T-helper 2 cell treated with Interferon-gamma antibody and Interleukin-4, amounts not matched to agents 5 μg/mL and 100 μg/mL, for 36 hours (primary cell): ENCODE results near the gene ASTN2.

Experiments
- DNase-seq: peaks from one replicate; pipeline ENCODE4 v3.0.0; 2021; ENCODE audit warnings: low spot score
- H3K27ac Mint-ChIP-seq: one replicate; pipeline ENCODE4 v1.8.0; 2021; ENCODE audit warnings: mild to moderate bottlenecking, mixed read lengths
- H3K27me3 Mint-ChIP-seq: one replicate; pipeline ENCODE4 v1.8.0; 2021; ENCODE audit warnings: low read depth, mixed read lengths
- H3K36me3 Mint-ChIP-seq: one replicate; pipeline ENCODE4 v1.8.0; 2021; ENCODE audit warnings: low read depth, mixed read lengths
- H3K4me1 Mint-ChIP-seq: one replicate; pipeline ENCODE4 v1.8.0; 2021; ENCODE audit warnings: low read depth, mixed read lengths
- H3K4me3 Mint-ChIP-seq: one replicate; pipeline ENCODE4 v1.8.0; 2022; ENCODE audit warnings: mild to moderate bottlenecking, moderate library complexity, mixed read lengths
- H3K9me3 Mint-ChIP-seq: one replicate; pipeline ENCODE4 v1.8.0; 2021; ENCODE audit warnings: mixed read lengths

Gene ASTN2

DNA sequence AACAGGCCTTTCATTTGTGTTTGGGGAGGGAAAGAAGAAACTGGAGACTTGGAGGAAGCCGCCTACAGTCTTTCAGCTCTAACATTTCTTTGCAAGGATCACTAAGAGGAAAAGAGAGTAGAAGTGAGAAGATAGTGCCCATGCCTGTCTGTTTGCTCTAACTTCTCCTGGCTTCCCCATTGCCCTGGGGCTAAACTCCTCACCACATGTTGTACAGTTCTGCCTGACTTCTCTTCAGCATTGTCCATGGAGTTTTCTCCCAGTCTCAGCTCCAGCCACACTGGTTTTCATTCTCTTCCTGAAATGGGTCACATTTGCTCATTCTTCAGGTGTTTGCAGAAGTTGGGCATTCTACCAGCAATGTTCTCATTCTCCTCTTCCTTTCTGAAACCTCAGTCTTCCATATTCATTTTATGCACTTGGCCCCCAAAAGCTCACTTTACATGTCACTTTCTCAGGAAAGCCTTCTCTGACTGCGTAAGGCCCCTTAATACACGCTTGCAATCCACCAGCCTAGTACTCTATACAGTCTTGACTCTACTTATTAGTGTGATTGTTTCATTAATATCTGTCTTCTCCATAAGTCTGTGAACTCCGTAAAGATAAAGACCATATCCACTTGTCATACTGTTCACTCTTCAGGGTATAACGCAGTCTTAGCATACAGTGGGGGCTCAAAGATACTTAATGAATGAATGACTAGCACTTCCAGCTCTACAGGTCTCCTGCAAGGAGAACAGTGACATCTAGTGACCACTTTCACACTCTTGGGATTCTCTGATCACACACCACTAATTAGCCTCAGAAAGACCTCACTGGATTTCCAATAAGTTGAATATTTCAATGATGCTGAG, 768.0 kb downstream of the ASTN2 start:
- no peak overlapping the region for H3K4me3 Mint-ChIP-seq
- DNase-seq, result no peak

DNA sequence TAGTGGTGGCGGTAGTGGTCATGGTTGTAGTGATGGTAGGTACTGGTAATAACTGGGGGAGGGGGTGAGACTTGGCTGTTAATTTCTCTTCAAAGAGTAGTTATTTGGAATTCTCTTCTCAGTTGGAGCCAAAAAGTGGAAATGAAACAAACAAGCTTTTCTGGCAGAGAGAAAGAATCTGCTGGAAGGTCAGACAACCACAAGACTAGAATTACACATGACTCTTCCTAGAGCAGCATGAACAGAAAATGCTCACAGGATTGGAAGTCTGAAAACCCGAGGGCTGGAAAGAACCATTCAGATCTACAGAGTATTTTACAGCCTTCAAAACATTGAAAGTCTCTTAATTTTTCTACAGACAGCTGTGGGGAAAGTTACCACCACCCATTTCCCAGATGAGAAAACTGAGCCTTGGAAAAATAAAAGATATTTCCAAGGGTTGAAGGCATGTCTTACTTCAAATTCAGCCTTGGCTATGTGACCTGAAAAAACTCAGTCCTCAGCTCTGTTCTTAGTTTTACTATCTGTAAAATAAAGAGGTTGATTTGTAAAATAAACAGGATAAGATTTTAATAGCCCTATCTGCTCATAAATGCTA, 770.7 kb downstream of the ASTN2 start:
- Mint-ChIP-seq H3K27ac (no peak overlapping the region), H3K36me3 (no peaks in the 10 kb centered on the region), H3K4me1 (no peaks in the 10 kb centered on the region), H3K27me3 (no peaks in the 10 kb centered on the region), H3K9me3 (no peaks in the 10 kb centered on the region), H3K4me3 (no peak overlapping the region)
- no peak for DNase-seq

More for the DNA sequence above, 768.0 kb downstream of the ASTN2 start:
- Mint-ChIP-seq H3K4me1 (no peaks in the 10 kb centered on the region), H3K27me3 (no peaks in the 10 kb centered on the region), H3K9me3 (no peaks in the 10 kb centered on the region), H3K27ac (no peak overlapping the region), H3K36me3 (no peaks in the 10 kb centered on the region)

DNA sequence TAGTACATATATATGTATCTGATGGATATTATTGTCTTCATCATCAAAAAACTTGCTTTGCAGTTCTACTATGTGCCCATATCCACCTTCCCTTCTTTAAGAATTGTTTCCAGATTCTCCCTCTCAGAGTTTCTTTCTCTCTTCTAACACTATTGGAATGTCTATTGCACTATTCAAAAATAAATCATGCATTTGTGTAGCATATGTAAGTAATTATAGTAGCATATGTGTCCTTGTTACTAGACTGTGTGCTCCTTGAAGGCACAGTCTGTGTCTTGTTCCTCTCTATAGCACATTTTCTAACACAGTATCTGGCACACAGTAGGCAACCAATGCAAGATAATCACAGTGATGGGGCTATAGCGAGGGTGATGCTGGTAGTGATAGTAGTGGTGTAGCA, 771.2 kb downstream of the ASTN2 start:
- Mint-ChIP-seq H3K9me3 (no peaks in the 10 kb centered on the region), H3K27me3 (no peaks in the 10 kb centered on the region), H3K36me3 (no peaks in the 10 kb centered on the region), H3K4me1 (no peaks in the 10 kb centered on the region), H3K4me3 (no peak overlapping the region), H3K27ac (no peak overlapping the region)
- DNase-seq, result no peak

DNA sequence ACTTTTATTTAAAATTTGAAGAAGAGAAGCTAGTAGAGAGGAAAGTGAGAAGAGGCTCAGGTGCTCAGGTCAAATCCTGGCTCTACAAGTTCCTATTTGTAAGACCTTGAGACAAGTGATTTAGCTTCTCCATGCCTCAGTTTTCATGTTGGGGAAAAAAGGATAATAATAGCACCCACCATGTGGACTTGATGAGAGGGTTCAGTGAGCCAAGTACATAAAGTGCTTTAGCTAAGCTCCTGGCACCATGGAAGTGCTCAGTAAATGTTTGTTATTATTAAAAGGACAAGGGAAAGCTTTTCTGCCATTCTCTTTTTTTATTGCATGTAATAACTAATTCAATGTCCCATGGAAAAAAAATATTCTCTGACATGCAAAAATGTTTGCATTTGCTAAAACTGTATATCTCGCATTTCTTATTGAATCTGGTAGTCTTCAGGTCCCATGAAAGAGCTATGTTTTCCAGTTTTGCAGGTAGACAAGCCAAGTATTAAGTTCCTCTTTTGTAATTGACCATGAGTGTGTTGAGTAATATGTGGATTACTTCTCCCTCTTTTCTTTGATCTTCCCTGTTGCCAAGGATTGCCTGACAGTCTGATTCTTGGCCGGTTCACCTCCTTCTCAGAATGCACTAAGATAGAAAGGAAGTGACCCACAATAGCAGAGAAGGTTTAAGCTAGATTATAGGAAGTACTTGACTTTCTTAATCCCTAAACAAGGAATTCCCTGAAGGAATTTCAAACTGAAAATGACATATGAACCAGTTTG, 773.4 kb downstream of the ASTN2 start:
- Mint-ChIP-seq H3K9me3 (no peaks in the 10 kb centered on the region), H3K36me3 (no peaks in the 10 kb centered on the region), H3K4me1 (no peaks in the 10 kb centered on the region), H3K27me3 (no peaks in the 10 kb centered on the region), H3K27ac (no peak overlapping the region), H3K4me3 (no peak overlapping the region)
- no peak for DNase-seq

DNA sequence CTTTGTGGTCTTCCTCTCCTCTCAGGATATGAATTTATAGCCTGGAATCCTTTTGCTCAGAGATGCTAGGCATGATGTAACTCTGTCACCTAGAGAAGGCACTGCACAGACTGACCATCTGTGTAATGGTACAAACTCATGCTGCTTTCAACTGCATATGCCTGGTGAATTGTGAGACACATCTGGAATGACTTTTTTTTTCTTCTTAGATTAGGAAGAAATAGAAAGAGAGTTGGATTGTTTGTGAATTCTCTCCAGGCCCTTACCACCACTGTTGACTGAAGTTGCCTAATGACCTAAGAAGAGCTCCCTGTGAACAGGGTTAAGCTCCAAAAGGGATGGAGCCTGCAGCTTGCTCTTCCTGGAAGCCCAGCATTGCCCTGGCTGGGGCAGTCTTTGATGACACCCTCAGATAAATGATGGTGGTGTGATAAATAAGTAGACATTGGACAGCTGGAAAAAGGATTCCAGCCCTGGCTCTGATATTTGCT, 775.6 kb downstream of the ASTN2 start:
- Mint-ChIP-seq H3K27me3 (no peaks in the 10 kb centered on the region), H3K4me1 (no peaks in the 10 kb centered on the region), H3K27ac (no peak overlapping the region), H3K36me3 (no peaks in the 10 kb centered on the region), H3K4me3 (no peak overlapping the region), H3K9me3 (no peaks in the 10 kb centered on the region)
- no peak for DNase-seq

DNA sequence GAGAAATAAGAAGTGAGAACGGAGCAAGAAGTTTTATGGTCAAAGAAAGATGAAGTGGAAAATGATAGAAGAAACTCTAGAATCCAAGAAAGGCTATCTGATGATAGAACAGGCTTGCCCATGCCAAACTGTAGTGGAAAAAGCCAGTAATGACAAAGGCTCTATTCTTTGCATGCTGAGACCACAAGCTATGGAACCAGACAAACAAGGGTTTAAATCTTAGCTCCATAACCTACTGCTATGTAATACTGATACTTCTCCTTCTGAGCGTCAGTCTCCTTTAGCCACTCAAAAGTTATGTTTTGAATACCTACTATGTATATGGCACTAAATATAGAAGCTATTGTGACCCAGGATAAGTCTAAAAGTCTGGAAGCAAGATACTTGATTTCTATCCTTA, 778.9 kb downstream of the ASTN2 start:
- H3K9me3 Mint-ChIP-seq, result no peaks in the 10 kb centered on the region
- H3K4me1 Mint-ChIP-seq, result no peaks in the 10 kb centered on the region
- H3K27ac Mint-ChIP-seq, result no peak overlapping the region
- no peak for DNase-seq
- no peaks in the 10 kb centered on the region for H3K36me3 Mint-ChIP-seq
- H3K27me3 Mint-ChIP-seq, result no peaks in the 10 kb centered on the region
- H3K4me3 Mint-ChIP-seq, result no peak overlapping the region

DNA sequence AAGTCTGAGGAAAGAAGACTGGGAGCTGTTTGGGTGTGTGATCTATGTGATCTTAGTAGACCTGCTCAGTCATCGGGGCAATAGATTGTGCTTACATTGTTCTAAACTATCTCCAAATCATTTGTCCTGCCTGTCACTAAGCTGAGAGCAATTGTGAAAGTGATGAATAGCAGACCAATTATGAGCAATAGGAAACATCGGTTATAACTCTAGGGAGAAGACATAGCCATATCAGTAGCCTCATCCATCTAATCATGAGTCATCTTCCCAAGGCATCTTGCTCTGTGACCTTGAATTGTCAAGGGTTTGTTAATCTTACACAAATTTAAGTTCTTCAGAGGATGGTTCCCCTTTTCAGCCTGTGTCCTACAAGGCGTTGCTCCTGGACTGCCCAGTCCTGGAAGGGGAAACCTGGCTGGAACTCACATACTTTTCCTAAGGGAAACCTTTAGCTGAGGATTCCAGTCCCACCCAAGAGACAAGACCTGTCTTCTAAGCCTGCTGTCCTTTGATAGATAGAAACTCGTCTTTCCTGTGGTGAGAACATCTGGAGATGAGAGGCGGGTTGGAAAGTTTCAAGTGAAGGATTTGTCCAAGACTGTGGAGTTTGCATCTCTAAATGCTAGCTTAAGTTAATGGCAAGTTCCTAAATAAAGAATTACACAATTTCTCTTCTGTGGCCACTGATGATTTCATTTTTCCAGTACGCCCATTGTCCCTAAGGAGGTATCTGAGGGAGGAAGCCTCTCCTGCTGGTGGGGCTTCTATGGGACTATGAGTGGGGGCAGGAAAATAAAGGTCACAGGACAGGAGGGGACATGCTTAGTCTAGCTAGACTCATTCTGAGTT, 781.6 kb downstream of the ASTN2 start:
- no peaks in the 10 kb centered on the region for H3K4me1 Mint-ChIP-seq
- H3K9me3 Mint-ChIP-seq, result no peaks in the 10 kb centered on the region
- no peaks in the 10 kb centered on the region for H3K36me3 Mint-ChIP-seq
- no peak for DNase-seq
- no peak overlapping the region for H3K4me3 Mint-ChIP-seq
- H3K27ac Mint-ChIP-seq, result no peak overlapping the region
- no peaks in the 10 kb centered on the region for H3K27me3 Mint-ChIP-seq

DNA sequence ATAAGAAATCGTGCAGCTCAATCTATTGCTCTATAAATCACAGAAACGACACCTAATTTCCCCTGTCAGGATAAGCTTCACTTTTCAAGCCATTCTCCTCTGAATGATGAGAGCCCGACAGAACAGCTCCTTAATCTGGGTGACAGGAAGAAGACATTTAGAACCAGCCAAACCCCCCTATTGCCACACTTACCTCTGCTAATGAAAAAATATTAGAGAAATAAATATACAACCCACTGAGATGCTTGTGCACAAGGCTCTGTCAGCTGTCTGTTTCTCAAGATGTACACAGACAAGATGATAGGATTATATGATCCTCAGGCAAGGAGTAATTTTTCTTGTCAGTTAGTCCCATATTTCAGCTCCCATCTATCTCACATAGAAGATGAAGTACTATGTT, 785.2 kb downstream of the ASTN2 start:
- Mint-ChIP-seq H3K4me3 (no peak overlapping the region), H3K9me3 (no peaks in the 10 kb centered on the region), H3K36me3 (no peaks in the 10 kb centered on the region), H3K27ac (no peak overlapping the region), H3K27me3 (no peaks in the 10 kb centered on the region), H3K4me1 (no peaks in the 10 kb centered on the region)
- no peak for DNase-seq

DNA sequence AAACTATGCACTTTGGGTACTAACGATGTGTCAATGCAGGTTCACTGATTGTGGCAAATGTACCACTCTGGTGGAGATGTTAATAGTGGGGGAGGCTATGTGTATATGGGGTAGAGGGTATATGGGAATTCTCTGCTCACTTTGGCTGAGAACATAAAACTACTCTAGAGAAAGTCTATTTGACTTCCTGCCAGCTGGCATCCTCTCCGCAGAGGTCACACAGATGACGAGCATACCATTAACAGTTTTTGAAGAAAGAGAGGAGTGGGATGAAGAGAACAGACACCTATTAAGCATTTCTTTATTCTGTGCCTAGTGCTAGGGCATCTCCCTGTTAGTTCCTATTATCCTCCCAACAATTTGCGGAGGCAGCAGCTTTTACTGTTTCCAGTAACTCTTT, 786.1 kb downstream of the ASTN2 start:
- Mint-ChIP-seq H3K27me3 (no peaks in the 10 kb centered on the region), H3K4me1 (no peaks in the 10 kb centered on the region), H3K9me3 (no peaks in the 10 kb centered on the region), H3K36me3 (no peaks in the 10 kb centered on the region), H3K4me3 (no peak overlapping the region), H3K27ac (no peak overlapping the region)
- no peak for DNase-seq

DNA sequence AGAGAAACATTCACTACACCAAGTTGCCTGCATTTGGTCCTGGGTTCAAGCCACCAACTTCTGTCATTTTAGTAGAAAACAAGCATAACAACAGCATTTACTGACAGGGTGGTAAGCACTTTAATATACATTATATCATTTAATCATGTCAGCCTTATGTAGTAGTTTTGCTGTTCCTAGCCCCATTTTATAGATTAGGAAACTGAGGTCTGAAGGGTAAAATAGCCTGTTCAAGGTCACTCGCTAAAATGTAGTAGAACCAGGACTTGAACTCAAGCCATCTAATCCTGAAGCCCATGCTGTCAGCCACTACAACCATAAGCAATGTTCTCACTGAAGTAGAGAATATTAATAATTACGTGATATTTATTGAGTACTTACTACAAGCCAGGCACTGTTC, 787.4 kb downstream of the ASTN2 start:
- H3K27me3 Mint-ChIP-seq, result no peaks in the 10 kb centered on the region
- H3K27ac Mint-ChIP-seq, result no peak overlapping the region
- no peaks in the 10 kb centered on the region for H3K9me3 Mint-ChIP-seq
- no peak for DNase-seq
- H3K4me1 Mint-ChIP-seq, result no peaks in the 10 kb centered on the region
- H3K36me3 Mint-ChIP-seq, result no peaks in the 10 kb centered on the region
- H3K4me3 Mint-ChIP-seq, result no peak overlapping the region

DNA sequence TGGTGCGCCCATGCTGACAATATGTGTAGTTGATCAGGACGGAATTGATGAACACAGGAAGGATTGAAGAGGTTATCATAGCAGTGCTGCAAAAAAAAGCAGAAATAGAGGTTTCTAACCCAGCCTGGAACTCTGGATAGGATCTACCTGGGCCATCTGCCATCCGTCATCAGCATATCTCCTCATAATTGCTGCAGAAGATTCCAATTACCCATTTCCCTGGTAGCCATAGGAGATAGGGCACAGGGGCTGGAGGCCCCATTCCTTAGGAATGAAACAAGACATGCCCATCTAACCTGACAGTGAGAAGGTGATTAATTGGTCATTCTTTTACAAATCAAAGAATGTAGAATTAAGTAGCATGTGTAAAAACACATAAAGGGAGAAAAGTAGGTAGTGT, 788.1 kb downstream of the ASTN2 start:
- DNase-seq, result no peak
- H3K27ac Mint-ChIP-seq, result no peak overlapping the region
- no peaks in the 10 kb centered on the region for H3K36me3 Mint-ChIP-seq
- H3K27me3 Mint-ChIP-seq, result no peaks in the 10 kb centered on the region
- H3K9me3 Mint-ChIP-seq, result no peaks in the 10 kb centered on the region
- no peaks in the 10 kb centered on the region for H3K4me1 Mint-ChIP-seq
- H3K4me3 Mint-ChIP-seq, result no peak overlapping the region

DNA sequence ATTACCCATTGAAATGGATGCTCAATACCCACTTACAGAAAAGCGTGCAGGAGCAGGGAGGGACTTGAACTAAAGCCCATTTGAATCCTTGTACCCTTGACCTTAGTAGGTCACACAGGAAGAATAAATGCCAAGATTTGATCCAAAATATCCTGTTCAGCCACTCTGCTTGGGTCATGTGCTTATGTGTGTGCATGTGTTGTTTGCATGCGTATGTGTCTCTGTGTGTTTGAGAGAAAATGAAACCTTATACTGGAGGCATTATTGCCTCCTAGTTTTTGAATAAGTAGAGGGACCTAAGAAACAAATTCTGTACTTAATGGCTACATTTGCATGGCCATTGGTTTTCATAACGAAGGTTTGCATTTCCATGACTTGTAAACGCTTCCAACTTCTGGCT, 791.1 kb downstream of the ASTN2 start:
- no peaks in the 10 kb centered on the region for H3K9me3 Mint-ChIP-seq
- DNase-seq, result no peak
- H3K27me3 Mint-ChIP-seq, result no peaks in the 10 kb centered on the region
- H3K36me3 Mint-ChIP-seq, result no peaks in the 10 kb centered on the region
- no peak overlapping the region for H3K4me3 Mint-ChIP-seq
- no peaks in the 10 kb centered on the region for H3K4me1 Mint-ChIP-seq
- H3K27ac Mint-ChIP-seq, result no peak overlapping the region

DNA sequence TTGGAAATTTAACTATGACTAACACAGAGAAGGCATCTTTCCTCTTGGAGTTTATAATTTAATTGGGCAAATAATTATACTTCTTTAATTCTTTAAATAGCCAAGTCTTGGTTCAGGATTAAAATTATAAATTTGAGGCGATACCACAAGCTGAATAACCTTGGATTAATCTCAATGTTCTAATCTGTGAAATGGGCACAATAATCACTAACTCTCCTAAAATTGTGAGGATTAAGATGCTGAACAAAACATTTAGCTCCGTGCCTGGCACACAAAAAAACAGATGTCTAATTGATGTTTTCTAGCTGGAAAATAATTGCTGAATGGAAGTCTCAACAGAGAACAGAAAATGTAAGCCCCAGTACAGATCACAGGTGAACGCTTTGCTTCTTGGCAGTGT, 797.5 kb downstream of the ASTN2 start:
- H3K36me3 Mint-ChIP-seq, result peaks cover 3% of the 10 kb centered on the region
- no peaks in the 10 kb centered on the region for H3K4me1 Mint-ChIP-seq
- peaks cover 12% of the 10 kb centered on the region for H3K9me3 Mint-ChIP-seq
- DNase-seq, result no peak
- H3K27me3 Mint-ChIP-seq, result no peaks in the 10 kb centered on the region
- no peak overlapping the region for H3K27ac Mint-ChIP-seq
- no peak overlapping the region for H3K4me3 Mint-ChIP-seq
